Astrocyte (in vitro differentiated cells and primary cell): ENCODE results near the gene PERM1.
"Not testable (repeated sequence)": the region's sequence is repeated elsewhere in the genome, so short reads cannot be mapped to it uniquely, and the experiment has no call there.

ENCODE experiments used
- CTCF ChIP-seq: IDR thresholded peaks from 2 replicates; pipeline ENCODE4 v1.5.1; 2011; ENCODE audit warnings: low read depth, mild to moderate bottlenecking, inconsistent platforms, low read length, moderate library complexity; ENCODE audit not compliant: insufficient read depth
- EZH2 ChIP-seq: IDR thresholded peaks from 2 replicates; pipeline ENCODE4 v1.6.1; 2012; ENCODE audit warnings: mild to moderate bottlenecking, low read length, inconsistent platforms; ENCODE audit not compliant: insufficient read depth

GRCh38 chr1:994546-994945 lies 12.7 kb upstream of the PERM1 start:
- TF ChIP-seq CTCF, EZH2: not testable (repeated sequence)
